Mucosa of stomach (tissue), 1 donor: ENCODE measurements around the gene GZMA.
"Not testable (repeated sequence)": the region's sequence is repeated elsewhere in the genome, so short reads cannot be mapped to it uniquely, and the experiment has no call there.

ENCODE experiments used
- H3K27me3 ChIP-seq: one replicate; pipeline ENCODE4 v1.7.0; 2013; ENCODE audit warnings: mild to moderate bottlenecking, low read length; ENCODE audit not compliant: control insufficient read depth, insufficient read depth
- H3K36me3 ChIP-seq: one replicate; pipeline ENCODE4 v1.7.0; 2013; ENCODE audit warnings: low read length; ENCODE audit not compliant: control insufficient read depth, insufficient read depth
- H3K4me1 ChIP-seq: one replicate; pipeline ENCODE4 v1.7.0; 2013; ENCODE audit warnings: mild to moderate bottlenecking, low read length; ENCODE audit not compliant: control insufficient read depth, insufficient read depth
- H3K4me3 ChIP-seq: one replicate; pipeline ENCODE4 v1.7.0; 2013; ENCODE audit warnings: low read length
- H3K9ac ChIP-seq: one replicate; pipeline ENCODE4 v1.7.0; 2013; ENCODE audit warnings: mild to moderate bottlenecking, low read length, moderate library complexity
- H3K9me3 ChIP-seq: one replicate; pipeline ENCODE4 v1.7.0; 2013; ENCODE audit warnings: mild to moderate bottlenecking, low read length, moderate library complexity; ENCODE audit not compliant: control insufficient read depth
- donor health status: Pancreatic carcinoma.

GZMA gene

DNA sequence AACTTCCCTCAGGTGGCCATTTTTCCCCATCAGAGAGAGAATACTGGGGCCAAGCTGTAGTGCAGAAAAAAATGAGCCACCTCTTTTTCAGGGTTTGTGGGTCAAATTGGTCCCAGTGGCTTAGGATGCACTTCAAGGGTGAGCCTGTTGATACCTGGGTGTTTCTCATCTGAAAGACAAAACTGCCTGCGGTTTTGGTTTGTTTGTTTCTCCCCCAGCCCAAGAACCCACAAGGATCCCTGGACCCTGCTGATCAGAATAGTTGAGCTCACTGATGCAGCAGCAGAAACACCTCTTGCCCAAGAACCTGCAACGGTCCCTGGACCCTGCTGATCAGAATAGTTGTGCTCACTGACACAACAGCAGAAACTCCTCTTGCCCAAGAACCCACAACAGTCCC, 13.1 kb upstream of the GZMA start:
- not testable (repeated sequence) for H3K27me3 ChIP-seq, H3K36me3 ChIP-seq, H3K9me3 ChIP-seq, H3K9ac ChIP-seq, H3K4me3 ChIP-seq, H3K4me1 ChIP-seq

DNA sequence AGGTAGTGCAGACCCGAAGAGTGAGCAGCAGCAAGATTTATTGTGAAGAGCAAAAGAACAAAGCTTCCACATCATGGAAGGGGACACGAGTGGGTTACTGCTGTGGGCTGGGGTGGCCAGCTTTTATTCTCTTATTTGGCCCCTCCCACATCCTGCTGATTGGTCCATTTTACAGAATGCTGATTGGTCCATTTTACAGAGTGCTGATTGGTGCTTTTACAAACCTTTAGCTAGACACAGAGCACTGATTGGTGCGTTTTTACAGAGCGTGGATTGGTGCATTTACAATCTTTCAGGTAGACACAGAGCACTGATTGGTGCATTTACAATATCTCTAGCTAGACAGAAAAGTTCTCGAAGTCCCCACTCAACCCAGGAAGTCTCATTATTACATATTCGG, 11.4 kb upstream of the GZMA start:
- H3K36me3 ChIP-seq, H3K4me1 ChIP-seq, H3K27me3 ChIP-seq, H3K9ac ChIP-seq, H3K4me3 ChIP-seq, H3K9me3 ChIP-seq: not testable (repeated sequence)

DNA sequence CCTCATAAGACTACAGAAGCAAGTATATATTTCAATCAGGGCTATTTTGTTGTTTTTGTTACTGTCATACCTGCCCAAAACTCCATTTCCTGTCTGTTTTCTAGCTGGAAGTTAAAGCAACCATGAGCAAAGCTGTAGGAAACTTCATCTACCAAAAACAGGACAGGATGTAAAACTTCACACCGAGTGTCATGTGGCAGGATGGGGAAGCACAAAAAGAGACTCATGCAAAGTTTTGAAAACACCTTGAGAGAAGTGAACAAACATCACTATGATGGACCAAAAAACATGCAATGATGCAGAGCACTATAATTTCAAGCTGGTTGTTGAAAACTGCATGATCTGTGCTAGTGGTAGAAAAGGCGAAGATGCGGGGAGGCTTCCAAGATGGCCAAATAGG, 6.3 kb upstream of the GZMA start:
- Histone ChIP-seq H3K4me3 (no peak overlapping the region), H3K4me1 (no peaks in the 10 kb centered on the region), H3K27me3 (no peaks in the 10 kb centered on the region), H3K9me3 (no peaks in the 10 kb centered on the region), H3K9ac (no peak overlapping the region), H3K36me3 (no peaks in the 10 kb centered on the region)

DNA sequence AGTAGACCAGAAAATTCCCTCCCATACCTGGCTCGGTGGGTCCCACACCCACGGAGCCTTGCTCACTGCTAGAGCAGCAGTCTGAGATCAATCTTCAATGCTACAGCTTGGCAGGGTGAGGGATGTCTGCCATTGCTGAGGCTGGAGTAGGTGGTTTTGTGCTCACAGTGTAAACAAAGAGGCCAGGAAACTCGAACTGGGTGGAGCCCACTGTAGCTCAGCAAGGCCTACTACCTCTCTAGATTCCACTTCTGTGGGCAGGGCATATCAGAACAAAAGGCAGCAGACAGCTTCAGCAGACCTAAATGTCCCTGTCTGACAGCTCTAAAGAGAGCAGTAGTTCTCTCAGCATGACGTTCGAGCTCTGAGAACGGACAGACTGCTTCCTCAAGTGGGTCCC, 5.6 kb upstream of the GZMA start:
- H3K4me1 ChIP-seq = no peaks in the 10 kb centered on the region
- H3K4me3 ChIP-seq = no peak overlapping the region
- no peak overlapping the region for H3K9ac ChIP-seq
- no peaks in the 10 kb centered on the region for H3K9me3 ChIP-seq
- no peaks in the 10 kb centered on the region for H3K27me3 ChIP-seq
- H3K36me3 ChIP-seq = no peaks in the 10 kb centered on the region

DNA sequence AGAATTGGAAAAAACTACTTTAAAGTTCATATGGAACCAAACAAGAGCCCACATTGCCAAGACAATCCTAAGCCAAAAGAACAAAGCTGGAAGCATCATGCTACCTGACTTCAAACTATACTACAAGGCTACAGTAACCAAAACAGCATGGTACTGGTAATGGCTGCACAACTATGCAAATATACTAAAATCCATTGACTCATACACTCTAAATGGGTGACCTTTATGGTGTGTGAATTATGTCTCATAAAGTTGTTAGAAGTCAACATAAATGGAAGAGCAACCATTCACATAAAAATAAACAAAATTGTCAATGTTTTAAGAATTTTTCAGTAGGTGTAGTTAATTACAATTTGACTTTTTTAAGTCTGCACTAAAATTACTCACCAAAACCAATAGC, 1.3 kb upstream of the GZMA start:
- H3K4me1 ChIP-seq, H3K4me3 ChIP-seq, H3K27me3 ChIP-seq, H3K9me3 ChIP-seq, H3K36me3 ChIP-seq, H3K9ac ChIP-seq: not testable (repeated sequence)

DNA sequence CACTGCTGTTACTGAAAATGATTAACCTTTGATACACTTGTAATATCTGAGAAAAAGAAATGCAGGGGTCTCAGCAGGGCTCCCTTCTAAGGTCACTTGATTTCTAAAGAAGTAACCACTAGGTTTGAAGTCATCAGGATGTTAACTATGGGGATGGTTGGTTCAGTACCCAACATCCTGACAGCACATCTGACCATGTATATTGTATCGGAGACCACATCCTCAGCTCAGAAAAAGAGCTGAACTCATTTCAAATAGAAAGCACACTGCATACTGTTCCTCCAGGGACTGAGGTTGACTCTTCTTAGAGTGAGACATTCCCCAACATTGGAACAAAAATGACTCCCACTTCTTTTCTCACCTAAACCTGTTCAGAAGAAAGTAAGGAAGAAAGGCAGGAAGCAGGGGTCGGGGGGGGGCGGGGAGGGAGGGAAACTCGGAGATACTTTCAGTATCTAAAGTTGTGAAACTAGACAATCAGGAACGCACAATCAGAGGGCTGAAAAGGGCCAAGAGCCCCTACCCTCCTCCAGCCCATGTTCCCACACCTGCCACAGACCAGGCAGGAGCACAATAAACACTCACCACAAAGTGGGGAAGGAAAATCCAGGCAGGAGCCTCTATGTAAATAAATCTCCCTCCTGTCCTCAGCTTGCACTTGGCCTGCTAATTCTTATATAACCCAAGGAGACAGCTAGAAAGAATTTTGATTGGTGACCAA, 730 bp upstream of the GZMA start:
- Histone ChIP-seq H3K36me3 (no peaks in the 10 kb centered on the region), H3K27me3 (no peaks in the 10 kb centered on the region), H3K9me3 (no peaks in the 10 kb centered on the region), H3K4me1 (no peaks in the 10 kb centered on the region), H3K9ac (no peak overlapping the region), H3K4me3 (no peak overlapping the region)

DNA sequence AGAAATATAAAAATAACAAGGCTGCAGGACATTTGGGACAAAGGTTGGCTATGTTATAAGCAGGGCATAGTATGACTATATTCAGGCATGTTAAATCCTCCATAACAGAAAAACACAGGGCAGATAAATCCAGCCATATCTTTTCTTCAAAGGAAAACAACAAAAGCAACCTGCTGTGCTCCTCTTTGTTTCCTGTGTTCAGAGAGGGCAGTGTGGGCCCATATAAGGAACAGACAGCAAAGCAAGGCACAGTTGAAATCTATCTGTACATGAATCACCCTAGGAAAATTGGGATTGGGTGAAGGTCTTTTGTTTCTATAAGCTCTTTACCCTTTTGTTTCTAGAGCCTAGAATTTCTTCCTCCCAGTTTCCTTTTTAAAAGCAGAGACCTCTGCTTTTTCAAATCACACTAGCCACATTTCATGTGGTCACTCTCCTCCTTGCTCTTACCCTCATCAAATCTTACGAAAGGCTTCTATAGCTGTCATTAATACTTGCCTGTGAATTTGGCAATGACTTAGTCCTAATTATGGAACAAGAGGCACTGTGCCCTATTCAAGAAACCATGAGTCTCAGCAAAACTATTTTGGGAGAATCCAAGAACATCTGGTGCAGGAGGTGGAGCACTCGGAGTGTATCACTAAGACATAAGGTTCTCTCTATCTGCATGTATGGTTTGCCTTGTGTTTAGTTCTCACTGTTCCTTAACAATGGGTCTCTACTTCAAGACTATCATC, 1.8 kb downstream of the GZMA start:
- Histone ChIP-seq H3K9ac (no peak overlapping the region), H3K4me3 (no peak overlapping the region), H3K9me3 (no peaks in the 10 kb centered on the region), H3K4me1 (no peaks in the 10 kb centered on the region), H3K27me3 (no peaks in the 10 kb centered on the region), H3K36me3 (no peaks in the 10 kb centered on the region)

DNA sequence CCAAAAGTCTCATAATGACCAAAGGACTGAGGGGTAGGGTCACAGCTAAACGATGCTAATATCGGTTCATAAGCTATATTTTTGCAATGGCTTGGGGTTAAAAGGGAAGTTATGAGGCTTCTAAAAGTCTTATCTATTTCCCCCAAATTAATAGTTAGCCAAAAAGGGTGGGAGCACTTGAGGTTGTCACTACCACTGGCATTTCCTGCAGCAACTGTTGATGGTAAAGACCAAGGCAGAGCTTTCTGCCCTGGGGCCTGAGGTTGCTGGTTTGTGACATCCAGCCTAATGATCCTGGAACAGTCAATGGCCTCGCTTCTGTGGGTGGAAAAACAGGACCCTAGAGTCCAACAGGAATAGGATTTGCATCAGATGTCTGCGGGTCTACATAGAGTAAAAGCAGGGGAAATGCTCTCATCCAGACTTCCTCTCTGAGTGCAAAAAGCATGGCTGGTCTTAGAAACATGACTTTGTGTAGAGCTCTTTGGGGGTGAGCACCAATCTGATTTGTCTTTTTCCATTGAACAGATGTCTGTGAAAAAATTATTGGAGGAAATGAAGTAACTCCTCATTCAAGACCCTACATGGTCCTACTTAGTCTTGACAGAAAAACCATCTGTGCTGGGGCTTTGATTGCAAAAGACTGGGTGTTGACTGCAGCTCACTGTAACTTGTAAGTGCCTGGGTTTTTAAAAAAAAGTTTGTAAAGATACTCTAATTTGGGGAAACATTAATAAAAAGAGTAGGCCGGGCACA, 2.7 kb downstream of the GZMA start:
- Histone ChIP-seq H3K36me3 (no peaks in the 10 kb centered on the region), H3K4me1 (no peaks in the 10 kb centered on the region), H3K27me3 (no peaks in the 10 kb centered on the region), H3K9me3 (no peaks in the 10 kb centered on the region), H3K9ac (no peak overlapping the region), H3K4me3 (no peak overlapping the region)

DNA sequence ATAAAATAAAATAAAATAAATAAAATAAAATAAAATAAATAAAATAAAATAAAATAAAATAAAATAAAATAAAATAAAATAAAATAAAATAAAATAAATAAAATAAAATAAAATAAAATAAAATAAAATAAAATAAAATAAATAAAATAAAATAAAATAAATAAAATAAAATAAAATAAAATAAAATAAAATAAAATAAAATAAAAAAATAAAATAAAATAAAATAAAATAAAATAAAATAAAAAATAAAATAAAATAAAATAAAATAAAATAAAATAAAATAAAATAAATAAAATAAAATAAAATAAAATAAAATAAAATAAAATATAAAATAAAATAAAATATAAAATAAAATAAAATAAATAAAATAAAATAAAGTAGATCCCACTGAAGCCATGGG, 3.5 kb downstream of the GZMA start:
- not testable (repeated sequence) for H3K36me3 ChIP-seq, H3K27me3 ChIP-seq, H3K9ac ChIP-seq, H3K4me1 ChIP-seq, H3K9me3 ChIP-seq, H3K4me3 ChIP-seq

DNA sequence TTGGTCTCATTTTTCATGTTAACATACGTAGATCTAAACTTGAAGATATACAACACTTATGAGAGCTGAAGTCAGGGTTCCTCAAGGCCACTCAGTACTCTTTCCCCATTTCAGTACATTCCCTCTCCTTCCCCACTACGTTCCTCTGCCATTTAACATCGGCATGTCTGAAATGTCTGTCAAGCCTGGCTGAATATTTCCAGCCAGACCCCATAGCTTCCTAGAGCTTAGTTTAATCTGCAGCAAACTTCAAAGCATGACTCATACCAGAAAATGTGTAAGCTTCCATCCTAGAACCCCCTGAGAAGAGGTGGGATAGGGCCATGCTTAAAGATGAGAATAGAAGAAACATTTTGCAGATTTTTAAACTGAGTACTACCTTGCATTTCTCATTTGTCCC, 6.2 kb downstream of the GZMA start:
- H3K4me3 ChIP-seq = no peak overlapping the region
- H3K4me1 ChIP-seq = no peaks in the 10 kb centered on the region
- no peak overlapping the region for H3K9ac ChIP-seq
- no peaks in the 10 kb centered on the region for H3K36me3 ChIP-seq
- H3K9me3 ChIP-seq = no peaks in the 10 kb centered on the region
- H3K27me3 ChIP-seq = no peaks in the 10 kb centered on the region

DNA sequence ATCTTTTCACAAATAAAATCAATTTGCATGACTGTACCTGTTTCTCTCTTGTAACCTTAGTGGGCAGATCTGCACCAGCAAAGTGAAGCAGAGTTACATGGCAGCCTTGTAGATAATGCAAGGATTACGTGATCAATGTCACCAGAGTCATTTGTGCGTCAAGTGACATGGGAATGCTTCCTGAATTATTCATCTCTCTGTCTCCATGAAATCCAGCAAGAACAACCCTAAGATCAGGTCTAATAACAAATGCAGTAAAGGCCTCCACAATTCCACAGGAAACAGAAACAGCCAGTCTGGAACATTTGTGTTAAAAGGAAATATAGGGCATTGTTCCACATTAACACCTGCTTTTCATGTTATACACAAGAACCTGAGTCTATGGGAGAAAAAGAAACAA, 7.8 kb downstream of the GZMA start:
- Histone ChIP-seq H3K36me3 (no peaks in the 10 kb centered on the region), H3K27me3 (no peaks in the 10 kb centered on the region), H3K4me3 (no peak overlapping the region), H3K9me3 (no peaks in the 10 kb centered on the region), H3K9ac (no peak overlapping the region), H3K4me1 (no peaks in the 10 kb centered on the region)

DNA sequence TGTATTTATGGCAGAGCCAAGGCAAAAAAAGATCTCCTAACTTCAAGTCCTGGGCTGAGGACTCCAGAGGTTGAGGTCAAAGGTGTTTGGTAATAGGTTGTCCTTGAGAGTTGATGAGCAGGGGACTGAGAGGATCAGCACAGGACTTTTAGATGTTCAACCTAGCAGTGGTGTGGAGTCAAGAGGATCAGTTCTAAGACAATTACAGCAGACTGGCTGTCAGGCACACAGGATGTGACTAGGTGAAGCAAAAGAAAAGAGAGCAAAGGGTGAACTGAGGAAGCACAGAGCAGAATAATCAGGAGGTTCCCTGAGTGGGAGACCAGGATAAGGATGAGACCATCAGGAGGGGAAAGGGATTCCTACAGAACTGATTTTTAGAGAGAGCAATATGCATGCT, 10.9 kb downstream of the GZMA start:
- no peaks in the 10 kb centered on the region for H3K27me3 ChIP-seq
- H3K4me1 ChIP-seq = no peaks in the 10 kb centered on the region
- no peaks in the 10 kb centered on the region for H3K9me3 ChIP-seq
- no peak overlapping the region for H3K9ac ChIP-seq
- H3K36me3 ChIP-seq = no peaks in the 10 kb centered on the region
- no peak overlapping the region for H3K4me3 ChIP-seq
